GM23338 (cell line): ENCODE data around the gene APH1B. TPM values are rescaled to one million over a fixed set of nuclear protein-coding genes. Genes with fewer than 3 reads are reported as not detected.

Experiments used
- ATAC-seq: fragments of 200-7000 bp; cut with Tn5 transposase; 3 replicates; pipeline ENCODE4 v1.9.1; 2020
- DNase-seq: peaks from one replicate; pipeline ENCODE4 v3.0.0-alpha.2; 2015; ENCODE audit warnings: low spot score
- H2AFZ ChIP-seq: fragments of 200-600 bp; sonication (generic); 2 replicates; pipeline ENCODE4 v1.8.0; 2016; ENCODE audit warnings: antibody characterized with exemption, mild to moderate bottlenecking, moderate library complexity
- H3F3A ChIP-seq: fragments of 200-600 bp; sonication (generic); replicated peaks from 2 replicates; pipeline ENCODE4 v1.8.0; 2017; ENCODE audit warnings: antibody characterized with exemption, mixed run types, low read depth
- H3K27ac ChIP-seq: fragments of 200-600 bp; sonication (generic); 2 replicates; pipeline ENCODE4 v1.6.1; 2016; ENCODE audit warnings: low read depth
- H3K27me3 ChIP-seq: fragments of 200-600 bp; sonication (generic); 2 replicates; pipeline ENCODE4 v1.8.0; 2016; ENCODE audit warnings: mild to moderate bottlenecking, mixed run types, moderate library complexity; ENCODE audit not compliant: insufficient read depth
- H3K36me3 ChIP-seq: fragments of 200-600 bp; sonication (generic); 2 replicates; pipeline ENCODE4 v1.8.0; 2016; ENCODE audit warnings: mild to moderate bottlenecking; ENCODE audit not compliant: insufficient read depth
- H3K4me1 ChIP-seq: fragments of 200-600 bp; sonication (generic); 2 replicates; pipeline ENCODE4 v1.8.0; 2016; ENCODE audit warnings: mild to moderate bottlenecking, moderate library complexity; ENCODE audit not compliant: insufficient read depth
- H3K4me2 ChIP-seq: fragments of 200-600 bp; sonication (generic); 2 replicates; pipeline ENCODE4 v1.7.1; 2017; ENCODE audit warnings: mixed run types
- H3K4me3 ChIP-seq: fragments of 200-600 bp; sonication (generic); 2 replicates; pipeline ENCODE4 v1.6.1; 2016; ENCODE audit warnings: mixed run types
- H3K79me2 ChIP-seq: fragments of 200-600 bp; sonication (generic); replicated peaks from 2 replicates; pipeline ENCODE4 v1.8.0; 2017; ENCODE audit warnings: mild to moderate bottlenecking; ENCODE audit not compliant: insufficient read depth
- H3K9me2 ChIP-seq: fragments of 200-600 bp; sonication (generic); 2 replicates; pipeline ENCODE4 v1.8.0; 2017; ENCODE audit not compliant: insufficient read depth
- H4K20me1 ChIP-seq: fragments of 200-600 bp; sonication (generic); replicated peaks from 2 replicates; pipeline ENCODE4 v1.8.0; 2017; ENCODE audit warnings: mild to moderate bottlenecking; ENCODE audit not compliant: insufficient read depth
- H3K27ac Mint-ChIP-seq: 2 replicates; pipeline ENCODE4 v1.8.0; 2020; ENCODE audit warnings: inconsistent platforms, mild to moderate bottlenecking, moderate library complexity, mixed read lengths
- H3K27me3 Mint-ChIP-seq: 3 replicates; pipeline ENCODE4 v1.8.0; 2022; ENCODE audit warnings: low read depth, mild to moderate bottlenecking, moderate library complexity, mixed read lengths, inconsistent platforms; ENCODE audit not compliant: insufficient read depth, poor library complexity
- H3K36me3 Mint-ChIP-seq: 3 replicates; pipeline ENCODE4 v1.8.0; 2021; ENCODE audit warnings: low read depth, mild to moderate bottlenecking, inconsistent platforms, moderate library complexity, mixed read lengths
- H3K4me1 Mint-ChIP-seq: 3 replicates; pipeline ENCODE4 v1.8.0; 2020; ENCODE audit warnings: mild to moderate bottlenecking, inconsistent platforms, mixed read lengths
- H3K4me3 Mint-ChIP-seq: 3 replicates; pipeline ENCODE4 v1.8.0; 2021; ENCODE audit warnings: moderate library complexity, mild to moderate bottlenecking, inconsistent platforms, mixed read lengths
- H3K9me3 Mint-ChIP-seq: 3 replicates; pipeline ENCODE4 v1.8.0; 2020; ENCODE audit warnings: moderate library complexity, mild to moderate bottlenecking, inconsistent platforms, mixed read lengths
- EZH2 ChIP-seq: fragments of 200-600 bp; sonication (generic); IDR thresholded peaks from one replicate; pipeline ENCODE4 v1.8.0; 2017; ENCODE audit warnings: antibody characterized with exemption, mild to moderate bottlenecking, low read depth; ENCODE audit not compliant: unreplicated experiment
- STAT1 ChIP-seq: IDR thresholded peaks from one replicate; pipeline ENCODE4 v1.6.1; 2016; ENCODE audit warnings: antibody characterized with exemption; ENCODE audit not compliant: unreplicated experiment
- ZNF114 ChIP-seq: fragments of 250-450 bp; sonication (Bioruptor Pico); IDR thresholded peaks from 2 replicates; pipeline ENCODE4 v1.5.0; 2020; ENCODE audit warnings: mild to moderate bottlenecking, moderate library complexity
- ZNF331 ChIP-seq: fragments of 250-450 bp; sonication (Bioruptor Pico); IDR thresholded peaks from 2 replicates; pipeline ENCODE4 v1.5.0; 2020; ENCODE audit warnings: low read depth, mild to moderate bottlenecking, moderate library complexity
- polyA plus RNA-seq: library from polyadenylated mRNA; unstranded; fragments of >200 nt; fragmentation: Nextera tagmentation; extraction: Ambion mirVana; gene quantifications from 2 replicates; pipeline ENCODE4 v1.2.1, GENCODE V29; 2016
- total RNA-seq: library from RNA; depleted of rRNA; stranded (reverse); fragments of >200 nt; shearing (Covaris generic); gene quantifications from 2 replicates; pipeline ENCODE4 v1.2.3, GENCODE V29; 2014
- TF ChIP-seq, protein P1 (sequence below): IDR thresholded peaks from one replicate; pipeline ENCODE4 v1.6.1; 2018; ENCODE audit warnings: antibody characterized with exemption; ENCODE audit not compliant: unreplicated experiment
- TF ChIP-seq, protein P2 (sequence below), 2 experiments: fragments of 200-600 bp in 1 of 2; sonication (generic) in 1 of 2; conservative IDR thresholded peaks; 2 replicates each; pipeline versions ENCODE4 v1.5.1 to v1.6.1; 2016 to 2017; ENCODE audit warnings: antibody characterized with exemption in 2 of 2, low read depth in 2 of 2, mild to moderate bottlenecking in 2 of 2, moderate library complexity in 1 of 2
- TF ChIP-seq, protein P3 (sequence below): fragments of 250-450 bp; sonication (Bioruptor Pico); IDR thresholded peaks from 2 replicates; pipeline ENCODE4 v1.5.0; 2020; ENCODE audit warnings: mild to moderate bottlenecking, moderate library complexity
- TF ChIP-seq, protein P4 (sequence below): IDR thresholded peaks from 2 replicates; pipeline ENCODE4 v1.6.1; 2016; ENCODE audit warnings: antibody characterized with exemption

APH1B gene
- total and polyA plus RNA-seq, 2 experiments from 2014 or later = 14.3 to 24.4 TPM

DNA sequence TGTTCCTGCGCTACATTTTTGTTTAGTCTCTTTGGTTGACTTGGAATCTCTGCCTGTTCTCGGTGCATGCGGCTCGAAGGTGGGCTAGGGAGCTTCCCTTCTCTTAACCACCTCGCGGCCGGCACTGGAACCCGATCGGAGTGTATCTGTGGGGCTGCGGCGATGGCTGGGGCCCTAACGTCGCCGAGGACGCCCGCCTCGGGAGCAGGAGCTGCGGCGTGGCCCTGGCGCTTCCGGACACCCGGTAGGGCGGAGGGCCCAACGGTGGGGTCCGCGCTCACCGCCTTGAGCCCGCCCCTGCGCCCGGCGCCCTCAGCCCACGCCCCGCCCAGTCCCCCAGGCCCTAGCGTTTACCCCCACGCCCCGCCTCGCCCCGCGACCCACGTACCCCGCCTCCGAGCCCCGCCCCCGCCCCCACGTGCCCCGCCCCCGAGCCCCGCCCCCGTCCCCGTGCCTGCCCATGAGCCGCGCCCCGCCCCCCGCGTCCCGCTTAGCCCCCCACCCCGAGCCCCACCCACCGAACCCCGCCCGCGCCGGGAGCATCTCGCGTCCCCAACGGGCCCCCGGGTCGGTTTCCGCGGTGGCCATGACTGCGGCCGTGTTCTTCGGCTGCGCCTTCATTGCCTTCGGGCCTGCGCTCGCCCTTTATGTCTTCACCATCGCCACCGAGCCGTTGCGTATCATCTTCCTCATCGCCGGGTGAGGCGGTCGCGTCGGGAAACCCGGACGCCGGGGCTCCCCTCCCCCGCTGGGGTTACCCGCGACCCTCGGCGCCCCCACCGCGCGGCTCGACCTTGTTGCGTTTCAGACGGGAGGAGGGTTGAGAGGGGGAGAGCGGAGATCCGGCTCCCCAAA is at the start of gene APH1B (continued):
- TF ChIP-seq, protein P1, sequence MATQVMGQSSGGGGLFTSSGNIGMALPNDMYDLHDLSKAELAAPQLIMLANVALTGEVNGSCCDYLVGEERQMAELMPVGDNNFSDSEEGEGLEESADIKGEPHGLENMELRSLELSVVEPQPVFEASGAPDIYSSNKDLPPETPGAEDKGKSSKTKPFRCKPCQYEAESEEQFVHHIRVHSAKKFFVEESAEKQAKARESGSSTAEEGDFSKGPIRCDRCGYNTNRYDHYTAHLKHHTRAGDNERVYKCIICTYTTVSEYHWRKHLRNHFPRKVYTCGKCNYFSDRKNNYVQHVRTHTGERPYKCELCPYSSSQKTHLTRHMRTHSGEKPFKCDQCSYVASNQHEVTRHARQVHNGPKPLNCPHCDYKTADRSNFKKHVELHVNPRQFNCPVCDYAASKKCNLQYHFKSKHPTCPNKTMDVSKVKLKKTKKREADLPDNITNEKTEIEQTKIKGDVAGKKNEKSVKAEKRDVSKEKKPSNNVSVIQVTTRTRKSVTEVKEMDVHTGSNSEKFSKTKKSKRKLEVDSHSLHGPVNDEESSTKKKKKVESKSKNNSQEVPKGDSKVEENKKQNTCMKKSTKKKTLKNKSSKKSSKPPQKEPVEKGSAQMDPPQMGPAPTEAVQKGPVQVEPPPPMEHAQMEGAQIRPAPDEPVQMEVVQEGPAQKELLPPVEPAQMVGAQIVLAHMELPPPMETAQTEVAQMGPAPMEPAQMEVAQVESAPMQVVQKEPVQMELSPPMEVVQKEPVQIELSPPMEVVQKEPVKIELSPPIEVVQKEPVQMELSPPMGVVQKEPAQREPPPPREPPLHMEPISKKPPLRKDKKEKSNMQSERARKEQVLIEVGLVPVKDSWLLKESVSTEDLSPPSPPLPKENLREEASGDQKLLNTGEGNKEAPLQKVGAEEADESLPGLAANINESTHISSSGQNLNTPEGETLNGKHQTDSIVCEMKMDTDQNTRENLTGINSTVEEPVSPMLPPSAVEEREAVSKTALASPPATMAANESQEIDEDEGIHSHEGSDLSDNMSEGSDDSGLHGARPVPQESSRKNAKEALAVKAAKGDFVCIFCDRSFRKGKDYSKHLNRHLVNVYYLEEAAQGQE = no peak

DNA sequence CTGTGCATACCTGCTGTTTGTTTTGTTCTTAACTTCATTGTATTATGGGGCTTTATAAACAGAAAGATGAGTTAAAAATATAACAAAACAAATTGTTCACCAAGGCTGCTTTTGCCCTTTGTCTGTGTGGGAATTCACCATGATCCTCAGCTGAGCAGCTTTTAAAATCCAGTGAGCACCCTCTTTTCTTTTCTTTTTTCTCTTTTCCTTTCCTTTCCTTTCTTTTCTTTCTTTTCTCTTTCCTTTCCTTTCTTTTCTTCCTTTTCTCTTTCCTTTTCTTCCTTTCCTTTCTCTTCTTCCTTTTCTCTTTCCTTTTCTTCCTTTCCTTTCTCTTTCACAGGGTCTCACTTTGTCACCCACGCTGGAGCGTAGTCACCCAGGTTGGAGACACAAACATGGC is 49.7 kb upstream of the APH1B start:
- H3K27me3 Mint-ChIP-seq = no peaks in the 10 kb centered on the region
- Histone ChIP-seq H3F3A (no peaks in the 10 kb centered on the region), H4K20me1 (peaks cover 5% of the 10 kb centered on the region; the same call in 1 of the 2 replicates), H2AFZ (no peak overlapping the region), H3K9me2 (no peaks in the 10 kb centered on the region), H3K4me2 (no peak overlapping the region), H3K4me1 (no peaks in the 10 kb centered on the region; the same call in 1 of the 2 replicates), H3K79me2 (peaks cover 14% of the 10 kb centered on the region; the same call in 1 of the 2 replicates), H3K36me3 (no peaks in the 10 kb centered on the region), H3K4me3 (no peak overlapping the region), H3K27ac (0 out of 2 replicates have a peak overlapping the region, but pooled peaks have one; percentile 2), H3K27me3 (no peaks in the 10 kb centered on the region)
- TF ChIP-seq STAT1 (no peak), EZH2 (no peak), ZNF114 (CRISPR knock-in tag) (no peak), ZNF331 (CRISPR knock-in tag) (no peak)
- TF ChIP-seq, protein P2, sequence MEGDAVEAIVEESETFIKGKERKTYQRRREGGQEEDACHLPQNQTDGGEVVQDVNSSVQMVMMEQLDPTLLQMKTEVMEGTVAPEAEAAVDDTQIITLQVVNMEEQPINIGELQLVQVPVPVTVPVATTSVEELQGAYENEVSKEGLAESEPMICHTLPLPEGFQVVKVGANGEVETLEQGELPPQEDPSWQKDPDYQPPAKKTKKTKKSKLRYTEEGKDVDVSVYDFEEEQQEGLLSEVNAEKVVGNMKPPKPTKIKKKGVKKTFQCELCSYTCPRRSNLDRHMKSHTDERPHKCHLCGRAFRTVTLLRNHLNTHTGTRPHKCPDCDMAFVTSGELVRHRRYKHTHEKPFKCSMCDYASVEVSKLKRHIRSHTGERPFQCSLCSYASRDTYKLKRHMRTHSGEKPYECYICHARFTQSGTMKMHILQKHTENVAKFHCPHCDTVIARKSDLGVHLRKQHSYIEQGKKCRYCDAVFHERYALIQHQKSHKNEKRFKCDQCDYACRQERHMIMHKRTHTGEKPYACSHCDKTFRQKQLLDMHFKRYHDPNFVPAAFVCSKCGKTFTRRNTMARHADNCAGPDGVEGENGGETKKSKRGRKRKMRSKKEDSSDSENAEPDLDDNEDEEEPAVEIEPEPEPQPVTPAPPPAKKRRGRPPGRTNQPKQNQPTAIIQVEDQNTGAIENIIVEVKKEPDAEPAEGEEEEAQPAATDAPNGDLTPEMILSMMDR (conservative IDR thresholded peaks at IDR 0.05; ENCODE audit: low read depth in 2 of 2) = no peak
- TF ChIP-seq, protein P3, sequence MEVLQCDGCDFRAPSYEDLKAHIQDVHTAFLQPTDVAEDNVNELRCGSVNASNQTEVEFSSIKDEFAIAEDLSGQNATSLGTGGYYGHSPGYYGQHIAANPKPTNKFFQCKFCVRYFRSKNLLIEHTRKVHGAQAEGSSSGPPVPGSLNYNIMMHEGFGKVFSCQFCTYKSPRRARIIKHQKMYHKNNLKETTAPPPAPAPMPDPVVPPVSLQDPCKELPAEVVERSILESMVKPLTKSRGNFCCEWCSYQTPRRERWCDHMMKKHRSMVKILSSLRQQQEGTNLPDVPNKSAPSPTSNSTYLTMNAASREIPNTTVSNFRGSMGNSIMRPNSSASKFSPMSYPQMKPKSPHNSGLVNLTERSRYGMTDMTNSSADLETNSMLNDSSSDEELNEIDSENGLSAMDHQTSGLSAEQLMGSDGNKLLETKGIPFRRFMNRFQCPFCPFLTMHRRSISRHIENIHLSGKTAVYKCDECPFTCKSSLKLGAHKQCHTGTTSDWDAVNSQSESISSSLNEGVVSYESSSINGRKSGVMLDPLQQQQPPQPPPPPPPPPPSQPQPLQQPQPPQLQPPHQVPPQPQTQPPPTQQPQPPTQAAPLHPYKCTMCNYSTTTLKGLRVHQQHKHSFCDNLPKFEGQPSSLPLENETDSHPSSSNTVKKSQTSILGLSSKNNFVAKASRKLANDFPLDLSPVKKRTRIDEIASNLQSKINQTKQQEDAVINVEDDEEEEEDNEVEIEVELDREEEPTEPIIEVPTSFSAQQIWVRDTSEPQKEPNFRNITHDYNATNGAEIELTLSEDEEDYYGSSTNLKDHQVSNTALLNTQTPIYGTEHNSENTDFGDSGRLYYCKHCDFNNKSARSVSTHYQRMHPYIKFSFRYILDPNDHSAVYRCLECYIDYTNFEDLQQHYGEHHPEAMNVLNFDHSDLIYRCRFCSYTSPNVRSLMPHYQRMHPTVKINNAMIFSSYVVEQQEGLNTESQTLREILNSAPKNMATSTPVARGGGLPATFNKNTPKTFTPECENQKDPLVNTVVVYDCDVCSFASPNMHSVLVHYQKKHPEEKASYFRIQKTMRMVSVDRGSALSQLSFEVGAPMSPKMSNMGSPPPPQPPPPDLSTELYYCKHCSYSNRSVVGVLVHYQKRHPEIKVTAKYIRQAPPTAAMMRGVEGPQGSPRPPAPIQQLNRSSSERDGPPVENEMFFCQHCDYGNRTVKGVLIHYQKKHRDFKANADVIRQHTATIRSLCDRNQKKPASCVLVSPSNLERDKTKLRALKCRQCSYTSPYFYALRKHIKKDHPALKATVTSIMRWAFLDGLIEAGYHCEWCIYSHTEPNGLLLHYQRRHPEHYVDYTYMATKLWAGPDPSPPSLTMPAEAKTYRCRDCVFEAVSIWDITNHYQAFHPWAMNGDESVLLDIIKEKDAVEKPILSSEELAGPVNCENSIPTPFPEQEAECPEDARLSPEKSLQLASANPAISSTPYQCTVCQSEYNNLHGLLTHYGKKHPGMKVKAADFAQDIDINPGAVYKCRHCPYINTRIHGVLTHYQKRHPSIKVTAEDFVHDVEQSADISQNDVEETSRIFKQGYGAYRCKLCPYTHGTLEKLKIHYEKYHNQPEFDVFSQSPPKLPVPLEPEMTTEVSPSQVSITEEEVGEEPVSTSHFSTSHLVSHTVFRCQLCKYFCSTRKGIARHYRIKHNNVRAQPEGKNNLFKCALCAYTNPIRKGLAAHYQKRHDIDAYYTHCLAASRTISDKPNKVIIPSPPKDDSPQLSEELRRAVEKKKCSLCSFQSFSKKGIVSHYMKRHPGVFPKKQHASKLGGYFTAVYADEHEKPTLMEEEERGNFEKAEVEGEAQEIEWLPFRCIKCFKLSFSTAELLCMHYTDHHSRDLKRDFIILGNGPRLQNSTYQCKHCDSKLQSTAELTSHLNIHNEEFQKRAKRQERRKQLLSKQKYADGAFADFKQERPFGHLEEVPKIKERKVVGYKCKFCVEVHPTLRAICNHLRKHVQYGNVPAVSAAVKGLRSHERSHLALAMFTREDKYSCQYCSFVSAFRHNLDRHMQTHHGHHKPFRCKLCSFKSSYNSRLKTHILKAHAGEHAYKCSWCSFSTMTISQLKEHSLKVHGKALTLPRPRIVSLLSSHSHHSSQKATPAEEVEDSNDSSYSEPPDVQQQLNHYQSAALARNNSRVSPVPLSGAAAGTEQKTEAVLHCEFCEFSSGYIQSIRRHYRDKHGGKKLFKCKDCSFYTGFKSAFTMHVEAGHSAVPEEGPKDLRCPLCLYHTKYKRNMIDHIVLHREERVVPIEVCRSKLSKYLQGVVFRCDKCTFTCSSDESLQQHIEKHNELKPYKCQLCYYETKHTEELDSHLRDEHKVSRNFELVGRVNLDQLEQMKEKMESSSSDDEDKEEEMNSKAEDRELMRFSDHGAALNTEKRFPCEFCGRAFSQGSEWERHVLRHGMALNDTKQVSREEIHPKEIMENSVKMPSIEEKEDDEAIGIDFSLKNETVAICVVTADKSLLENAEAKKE (CRISPR knock-in tag) = no peak
- TF ChIP-seq, protein P4, sequence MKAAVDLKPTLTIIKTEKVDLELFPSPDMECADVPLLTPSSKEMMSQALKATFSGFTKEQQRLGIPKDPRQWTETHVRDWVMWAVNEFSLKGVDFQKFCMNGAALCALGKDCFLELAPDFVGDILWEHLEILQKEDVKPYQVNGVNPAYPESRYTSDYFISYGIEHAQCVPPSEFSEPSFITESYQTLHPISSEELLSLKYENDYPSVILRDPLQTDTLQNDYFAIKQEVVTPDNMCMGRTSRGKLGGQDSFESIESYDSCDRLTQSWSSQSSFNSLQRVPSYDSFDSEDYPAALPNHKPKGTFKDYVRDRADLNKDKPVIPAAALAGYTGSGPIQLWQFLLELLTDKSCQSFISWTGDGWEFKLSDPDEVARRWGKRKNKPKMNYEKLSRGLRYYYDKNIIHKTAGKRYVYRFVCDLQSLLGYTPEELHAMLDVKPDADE = no peak
- no peak overlapping the region for H3K4me3 Mint-ChIP-seq
- ATAC-seq (no peak), DNase-seq (no peak)
- H3K27ac Mint-ChIP-seq = no peak overlapping the region; the same call in 1 of the 2 replicates
- peaks cover 7% of the 10 kb centered on the region; the same call in 2 of the 3 replicates for H3K4me1 Mint-ChIP-seq
- no peaks in the 10 kb centered on the region for H3K9me3 Mint-ChIP-seq
- H3K36me3 Mint-ChIP-seq = no peaks in the 10 kb centered on the region
